PFSK-1 (cell line): ENCODE data around the gene SEMA6A.

ENCODE experiments used
- FOXP2 ChIP-seq: optimal IDR thresholded peaks from 2 replicates; pipeline ENCODE3; 2011; ENCODE audit warnings: borderline replicate concordance, control low read depth, inconsistent platforms; ENCODE audit not compliant: insufficient read depth; ENCODE audit errors: extremely low read length, extremely low read depth
- POLR2AphosphoS5 ChIP-seq: IDR thresholded peaks from 2 replicates; pipeline ENCODE4 v1.6.1; 2012; ENCODE audit warnings: low read depth, mild to moderate bottlenecking, control low read depth, low read length, moderate library complexity
- REST ChIP-seq, 2 experiments: IDR thresholded peaks; 2 replicates each; pipeline versions ENCODE4 v1.6.1 to v1.8.0; 2011 to 2012; ENCODE audit warnings: low read depth in 2 of 2, low read length in 2 of 2, control low read depth in 1 of 2, inconsistent platforms in 1 of 2, mild to moderate bottlenecking in 1 of 2, moderate library complexity in 1 of 2; ENCODE audit not compliant: insufficient read depth in 1 of 2
- SIN3A ChIP-seq: IDR thresholded peaks from 2 replicates; pipeline ENCODE4 v1.6.1; 2012; ENCODE audit warnings: mild to moderate bottlenecking, low read length, moderate library complexity, borderline replicate concordance; ENCODE audit not compliant: insufficient read depth
- TAF1 ChIP-seq: IDR thresholded peaks from 2 replicates; pipeline ENCODE4 v1.6.1; 2012; ENCODE audit warnings: low read length, control low read depth, borderline replicate concordance; ENCODE audit not compliant: insufficient read depth

Gene SEMA6A

GRCh38 chr5:116492776-116493175 lies 81.8 kb downstream of the SEMA6A start:
- TF ChIP-seq SIN3A (no peak), FOXP2 (no peak), REST (IDR thresholded peaks at IDR 0.05; ENCODE audit: insufficient read depth in 1 of 2, low read depth in 2 of 2, low read length in 2 of 2) (no peak), POLR2AphosphoS5 (no peak), TAF1 (no peak)

- TF ChIP-seq REST (IDR thresholded peaks at IDR 0.05; ENCODE audit: insufficient read depth in 1 of 2, low read depth in 2 of 2, low read length in 2 of 2) (no peak), TAF1 (no peak), SIN3A (no peak), FOXP2 (no peak), POLR2AphosphoS5 (no peak)
Measured at GRCh38 chr5:116492016-116492623, 82.5 kb downstream of the SEMA6A start.

- TF ChIP-seq TAF1 (no peak), POLR2AphosphoS5 (no peak), SIN3A (no peak), FOXP2 (no peak), REST (IDR thresholded peaks at IDR 0.05; ENCODE audit: insufficient read depth in 1 of 2, low read depth in 2 of 2, low read length in 2 of 2) (no peak)
Measured at GRCh38 chr5:116488356-116489041, 86.1 kb downstream of the SEMA6A start.

- TF ChIP-seq FOXP2 (no peak), REST (IDR thresholded peaks at IDR 0.05; ENCODE audit: insufficient read depth in 1 of 2, low read depth in 2 of 2, low read length in 2 of 2) (no peak), SIN3A (no peak), TAF1 (no peak), POLR2AphosphoS5 (no peak)
Measured at GRCh38 chr5:116487045-116487444, 87.6 kb downstream of the SEMA6A start.

- TF ChIP-seq SIN3A (no peak), REST (IDR thresholded peaks at IDR 0.05; ENCODE audit: insufficient read depth in 1 of 2, low read depth in 2 of 2, low read length in 2 of 2) (no peak), FOXP2 (no peak), TAF1 (no peak), POLR2AphosphoS5 (no peak)
Measured at GRCh38 chr5:116486588-116486987, 88.0 kb downstream of the SEMA6A start.
